Activated B cell treated with CpG ODN at 0.5 μM for 24 hours (primary cell): ENCODE measurements around the gene AMMECR1L. TPM values are rescaled to one million over a fixed set of nuclear protein-coding genes. Genes with fewer than 3 reads are reported as not detected.

Source experiments
- ATAC-seq: fragments of 200-7000 bp; cut with Tn5 transposase; one replicate; pipeline ENCODE4 v1.10.0; 2021; ENCODE audit warnings: low read depth, mild to moderate bottlenecking, moderate library complexity
- CTCF ChIA-PET: fragments of 350-600 bp; sonication (Branson Sonifier 250); formaldehyde crosslinking; loops from one replicate; lab custom pipeline; 2021; ENCODE audit warnings: antibody characterized with exemption; lab: Charles Lee
- POLR2A ChIA-PET: fragments of 350-600 bp; sonication (Branson Sonifier 250); formaldehyde crosslinking; loops from one replicate; lab custom pipeline; 2021; ENCODE audit warnings: antibody characterized with exemption; lab: Charles Lee
- DNase-seq: peaks from one replicate; pipeline ENCODE4 v3.0.0; 2022
- H3K27ac Mint-ChIP-seq: one replicate; pipeline ENCODE4 v1.8.0; 2020; ENCODE audit warnings: mixed read lengths
- H3K27me3 Mint-ChIP-seq: one replicate; pipeline ENCODE4 v1.8.0; 2021; ENCODE audit warnings: mixed read lengths
- H3K36me3 Mint-ChIP-seq: one replicate; pipeline ENCODE4 v1.8.0; 2021; ENCODE audit warnings: low read depth, mixed read lengths
- H3K4me1 Mint-ChIP-seq: one replicate; pipeline ENCODE4 v1.8.0; 2021; ENCODE audit warnings: mixed read lengths
- H3K4me3 Mint-ChIP-seq: one replicate; pipeline ENCODE4 v1.8.0; 2020; ENCODE audit warnings: mild to moderate bottlenecking, mixed read lengths
- H3K9me3 Mint-ChIP-seq: one replicate; pipeline ENCODE4 v1.8.0; 2020; ENCODE audit warnings: mixed read lengths
- intact Hi-C: fragments of 100-400 bp; cut with micrococcal nuclease; formaldehyde crosslinking; loops from one replicate; pipeline ENCODE4 v1.15.1; 2024
- total RNA-seq: library from RNA; stranded (reverse); gene quantifications from 2 replicates; pipeline ENCODE4 v1.2.3, GENCODE V29; 2022
- TF ChIP-seq, protein P1 (sequence below): fragments of 200-600 bp; IDR thresholded peaks from one replicate; pipeline ENCODE4 v1.8.0; 2022; ENCODE audit warnings: antibody characterized with exemption, mild to moderate bottlenecking

The AMMECR1L gene
- total RNA-seq, 1 donor from 2014 or later: 14.9 TPM

DNA sequence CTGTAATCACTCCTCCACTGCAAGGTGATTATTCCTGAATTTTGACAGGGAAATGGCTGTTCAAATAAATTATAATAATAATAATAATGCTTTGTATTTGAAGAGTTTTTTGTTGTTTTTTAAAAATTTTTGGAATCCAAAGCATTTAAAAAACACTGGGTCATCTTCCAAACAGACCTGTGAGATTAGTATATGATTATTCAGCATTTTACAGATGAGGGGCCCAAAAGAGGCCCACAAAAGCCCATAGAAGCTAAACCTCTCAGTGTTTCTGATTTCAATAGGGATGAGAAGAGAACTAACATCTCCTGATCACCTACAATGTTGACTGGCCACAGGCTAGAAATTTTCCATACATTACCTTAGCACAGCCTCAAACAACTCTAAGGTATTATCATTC is 19.8 kb downstream of the AMMECR1L start:
- H3K4me3 Mint-ChIP-seq: no peak overlapping the region
- H3K4me1 Mint-ChIP-seq: no peaks in the 10 kb centered on the region
- CTCF ChIA-PET: no interaction called here
- peaks cover 73% of the 10 kb centered on the region for H3K36me3 Mint-ChIP-seq
- H3K27me3 Mint-ChIP-seq: no peaks in the 10 kb centered on the region
- POLR2A ChIA-PET: interaction anchor here (0.6 kb wide), 1 partner anchor 9 kb away, joined by 3 read pairs; no protein-coding TSS in a partner anchor
- intact Hi-C loops: no loop called here
- H3K9me3 Mint-ChIP-seq: no peaks in the 10 kb centered on the region
- DNase-seq (no peak), ATAC-seq (no peak)
- TF ChIP-seq, protein P1, sequence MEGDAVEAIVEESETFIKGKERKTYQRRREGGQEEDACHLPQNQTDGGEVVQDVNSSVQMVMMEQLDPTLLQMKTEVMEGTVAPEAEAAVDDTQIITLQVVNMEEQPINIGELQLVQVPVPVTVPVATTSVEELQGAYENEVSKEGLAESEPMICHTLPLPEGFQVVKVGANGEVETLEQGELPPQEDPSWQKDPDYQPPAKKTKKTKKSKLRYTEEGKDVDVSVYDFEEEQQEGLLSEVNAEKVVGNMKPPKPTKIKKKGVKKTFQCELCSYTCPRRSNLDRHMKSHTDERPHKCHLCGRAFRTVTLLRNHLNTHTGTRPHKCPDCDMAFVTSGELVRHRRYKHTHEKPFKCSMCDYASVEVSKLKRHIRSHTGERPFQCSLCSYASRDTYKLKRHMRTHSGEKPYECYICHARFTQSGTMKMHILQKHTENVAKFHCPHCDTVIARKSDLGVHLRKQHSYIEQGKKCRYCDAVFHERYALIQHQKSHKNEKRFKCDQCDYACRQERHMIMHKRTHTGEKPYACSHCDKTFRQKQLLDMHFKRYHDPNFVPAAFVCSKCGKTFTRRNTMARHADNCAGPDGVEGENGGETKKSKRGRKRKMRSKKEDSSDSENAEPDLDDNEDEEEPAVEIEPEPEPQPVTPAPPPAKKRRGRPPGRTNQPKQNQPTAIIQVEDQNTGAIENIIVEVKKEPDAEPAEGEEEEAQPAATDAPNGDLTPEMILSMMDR: no peak
- H3K27ac Mint-ChIP-seq: no peak overlapping the region

- no peaks in the 10 kb centered on the region for H3K9me3 Mint-ChIP-seq
- TF ChIP-seq, protein P1: no peak
- peaks cover 2% of the 10 kb centered on the region for H3K4me1 Mint-ChIP-seq
- intact Hi-C loops: no loop called here
- ChIA-PET CTCF (no interaction called here), POLR2A (no interaction called here)
- peaks cover 64% of the 10 kb centered on the region for H3K36me3 Mint-ChIP-seq
- H3K4me3 Mint-ChIP-seq: no peak overlapping the region
- H3K27me3 Mint-ChIP-seq: no peaks in the 10 kb centered on the region
- ATAC-seq (no peak), DNase-seq (no peak)
- no peak overlapping the region for H3K27ac Mint-ChIP-seq
Observed at GRCh38 chr2:127864877-127865276, 20.9 kb downstream of the AMMECR1L start.

DNA sequence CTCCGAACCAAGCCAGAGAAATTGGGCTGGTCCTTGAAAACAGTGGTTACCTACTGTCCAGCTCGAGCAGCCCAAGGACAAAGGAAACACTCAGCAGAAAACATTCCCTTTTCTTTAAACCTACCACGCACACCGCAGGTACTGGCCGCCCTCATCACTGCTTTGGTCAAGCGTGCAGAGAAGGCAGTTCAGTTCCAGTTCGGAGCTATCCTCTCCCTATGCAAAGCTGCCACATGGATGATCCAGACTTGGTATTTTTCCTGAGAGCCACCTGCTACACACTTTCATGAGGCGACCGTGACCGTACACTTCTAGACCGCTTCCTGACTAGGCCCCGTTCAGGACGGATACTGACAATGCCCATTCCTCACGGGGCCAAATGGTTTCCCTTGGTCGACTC is 23.5 kb downstream of the AMMECR1L start:
- Mint-ChIP-seq H3K4me3 (no peak overlapping the region), H3K27ac (no peak overlapping the region), H3K36me3 (peaks cover 47% of the 10 kb centered on the region), H3K4me1 (peaks cover 16% of the 10 kb centered on the region), H3K27me3 (no peaks in the 10 kb centered on the region), H3K9me3 (no peaks in the 10 kb centered on the region)
- DNase-seq: no peak
- TF ChIP-seq, protein P1: no peak
- intact Hi-C loops: no loop called here
- CTCF ChIA-PET: no interaction called here
- POLR2A ChIA-PET: interaction anchor here (0.6 kb wide), 1 partner anchor 22 kb away, joined by 4 read pairs; no protein-coding TSS in a partner anchor
- no peak for ATAC-seq

DNA sequence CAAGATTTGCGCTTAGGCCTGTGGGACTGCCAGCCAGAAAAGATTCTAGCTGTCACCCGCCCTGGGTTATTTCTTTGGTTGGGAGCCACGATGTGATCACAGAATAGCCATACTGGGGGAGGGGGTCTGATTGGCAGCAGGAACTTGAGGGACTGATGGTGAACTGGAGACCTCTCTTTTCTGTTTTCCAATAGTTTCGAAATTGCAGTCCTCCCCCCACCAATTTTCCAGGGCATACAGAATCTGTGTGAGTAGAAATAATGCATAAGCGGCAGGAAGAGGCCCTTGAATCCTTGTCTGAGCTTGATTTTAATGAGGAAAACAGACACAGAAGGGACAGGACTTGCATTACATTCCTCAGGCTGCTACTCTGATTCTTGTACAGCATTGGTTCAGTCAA is 25.6 kb downstream of the AMMECR1L start:
- ATAC-seq: no peak

GRCh38 chr2:127859712-127860085 is 26.1 kb downstream of the AMMECR1L start:
- peaks cover 33% of the 10 kb centered on the region for H3K4me1 Mint-ChIP-seq
- no peaks in the 10 kb centered on the region for H3K9me3 Mint-ChIP-seq
- intact Hi-C loops: loop anchor here (2.0 to 10.0 kb wide), 4 partner anchors 62 to 565 kb away; partner anchors contain the start of gene ERCC3
- TF ChIP-seq, protein P1: no peak
- CTCF ChIA-PET: interaction anchor here (1.0 kb wide), 1 partner anchor 268 kb away, joined by 4 read pairs; no protein-coding TSS in a partner anchor
- POLR2A ChIA-PET: interaction anchor here (0.6 to 2.1 kb wide), 4 partner anchors 26 to 158 kb away, joined by 3 to 12 read pairs (median 4); partner anchors contain the start of gene SFT2D3
- peak overlapping the region; percentile 80 for H3K4me3 Mint-ChIP-seq
- peak; percentile 38 for ATAC-seq
- H3K36me3 Mint-ChIP-seq: peaks cover 24% of the 10 kb centered on the region
- H3K27me3 Mint-ChIP-seq: no peaks in the 10 kb centered on the region
- peak; percentile 45 for DNase-seq
- H3K27ac Mint-ChIP-seq: no peak overlapping the region

More for the DNA sequence above, 25.6 kb downstream of the AMMECR1L start:
- Mint-ChIP-seq H3K27ac (no peak overlapping the region), H3K9me3 (no peaks in the 10 kb centered on the region), H3K4me3 (no peak overlapping the region), H3K27me3 (no peaks in the 10 kb centered on the region), H3K36me3 (peaks cover 27% of the 10 kb centered on the region), H3K4me1 (peaks cover 29% of the 10 kb centered on the region)
- no peak for DNase-seq
- intact Hi-C loops: no loop called here
- TF ChIP-seq, protein P1: no peak
- CTCF ChIA-PET: interaction anchor here (1.0 kb wide), 1 partner anchor 269 kb away, joined by 4 read pairs; no protein-coding TSS in a partner anchor
- POLR2A ChIA-PET: interaction anchor here (0.6 to 2.1 kb wide), 3 partner anchors 48 to 158 kb away, joined by 3 to 12 read pairs (median 3); partner anchors contain the start of gene SFT2D3
